ENCODE data around the gene ZNF714.

ZNF714 gene

GRCh38 chr19:21098291-21098690 is 16.3 kb downstream of the ZNF714 start:
- TF ChIP-seq Cebpa-rat (IDR thresholded peaks at IDR 0.05): no peak
- no peak overlapping the region for H3K27ac ChIP-seq
- no peaks in the 10 kb centered on the region for H4K20me1 ChIP-seq
- H3K9ac ChIP-seq: no peak overlapping the region
- H3K9me3 ChIP-seq: 0 out of 2 replicates have a peak, but pooled peaks cover 6% of the 10 kb centered on the region
- no peaks in the 10 kb centered on the region for H3K27me3 ChIP-seq
- peaks cover 51% of the 10 kb centered on the region for H3K36me3 ChIP-seq
- H3K4me1 ChIP-seq: no peaks in the 10 kb centered on the region
- no peak overlapping the region for H3K4me3 ChIP-seq
- no peak overlapping the region for H3K4me2 ChIP-seq

GRCh38 chr19:21101521-21102242 is 19.7 kb downstream of the ZNF714 start:
- H3K4me1 ChIP-seq: no peaks in the 10 kb centered on the region
- H3K9ac ChIP-seq: no peak overlapping the region
- H3K4me3 ChIP-seq: no peak overlapping the region
- no peaks in the 10 kb centered on the region for H4K20me1 ChIP-seq
- no peaks in the 10 kb centered on the region for H3K27me3 ChIP-seq
- no peak overlapping the region for H3K27ac ChIP-seq
- no peak overlapping the region for H3K4me2 ChIP-seq
- H3K36me3 ChIP-seq: peaks cover 52% of the 10 kb centered on the region
- no peak for TF ChIP-seq Cebpa-rat (IDR thresholded peaks at IDR 0.05)
- H3K9me3 ChIP-seq: peaks cover 20% of the 10 kb centered on the region

GRCh38 chr19:21109116-21109515 is 27.1 kb downstream of the ZNF714 start:
- Histone ChIP-seq H3K27ac (no peak overlapping the region), H3K27me3 (no peaks in the 10 kb centered on the region), H3K4me2 (no peak overlapping the region), H4K20me1 (no peaks in the 10 kb centered on the region), H3K9me3 (peaks cover 66% of the 10 kb centered on the region), H3K36me3 (peaks cover 72% of the 10 kb centered on the region), H3K9ac (no peak overlapping the region), H3K4me3 (no peak overlapping the region), H3K4me1 (no peaks in the 10 kb centered on the region)
- no peak for TF ChIP-seq Cebpa-rat (IDR thresholded peaks at IDR 0.05)

- peaks cover 71% of the 10 kb centered on the region for H3K36me3 ChIP-seq
Measured at GRCh38 chr19:21110183-21110582, 28.2 kb downstream of the ZNF714 start.

GRCh38 chr19:21115430-21115829 is 33.4 kb downstream of the ZNF714 start:
- H3K9me3 ChIP-seq: peaks cover 76% of the 10 kb centered on the region
- H3K9ac ChIP-seq: no peak overlapping the region
- H3K4me3 ChIP-seq: no peak overlapping the region
- no peaks in the 10 kb centered on the region for H3K4me1 ChIP-seq
- no peak overlapping the region for H3K27ac ChIP-seq
- H4K20me1 ChIP-seq: no peaks in the 10 kb centered on the region
- H3K36me3 ChIP-seq: peaks cover 73% of the 10 kb centered on the region
- TF ChIP-seq Cebpa-rat (IDR thresholded peaks at IDR 0.05): no peak
- no peaks in the 10 kb centered on the region for H3K27me3 ChIP-seq
- no peak overlapping the region for H3K4me2 ChIP-seq

More at GRCh38 chr19:21110183-21110582, 28.2 kb downstream of the ZNF714 start:
- no peak for TF ChIP-seq Cebpa-rat (IDR thresholded peaks at IDR 0.05)
- H3K27ac ChIP-seq: no peak overlapping the region
- no peaks in the 10 kb centered on the region for H3K27me3 ChIP-seq
- H3K4me2 ChIP-seq: no peak overlapping the region
- H3K4me3 ChIP-seq: no peak overlapping the region
- no peaks in the 10 kb centered on the region for H4K20me1 ChIP-seq
- peaks cover 66% of the 10 kb centered on the region for H3K9me3 ChIP-seq
- no peaks in the 10 kb centered on the region for H3K4me1 ChIP-seq
- H3K9ac ChIP-seq: no peak overlapping the region

GRCh38 chr19:21117041-21117907 is 35.3 kb downstream of the ZNF714 start:
- H3K4me2 ChIP-seq: no peak overlapping the region
- H4K20me1 ChIP-seq: no peaks in the 10 kb centered on the region
- peaks cover 70% of the 10 kb centered on the region for H3K36me3 ChIP-seq
- no peak overlapping the region for H3K9ac ChIP-seq
- no peak for TF ChIP-seq Cebpa-rat (IDR thresholded peaks at IDR 0.05)
- H3K4me3 ChIP-seq: no peak overlapping the region
- peaks cover 64% of the 10 kb centered on the region for H3K9me3 ChIP-seq
- H3K4me1 ChIP-seq: no peaks in the 10 kb centered on the region
- no peaks in the 10 kb centered on the region for H3K27me3 ChIP-seq
- no peak overlapping the region for H3K27ac ChIP-seq

- Histone ChIP-seq H4K20me1 (no peaks in the 10 kb centered on the region), H3K27ac (no peak overlapping the region), H3K27me3 (no peaks in the 10 kb centered on the region), H3K9ac (no peak overlapping the region), H3K4me2 (no peak overlapping the region), H3K4me1 (no peaks in the 10 kb centered on the region), H3K36me3 (peaks cover 10% of the 10 kb centered on the region), H3K4me3 (no peak overlapping the region), H3K9me3 (peaks cover 18% of the 10 kb centered on the region)
- no peak for TF ChIP-seq Cebpa-rat (IDR thresholded peaks at IDR 0.05)
Measured at GRCh38 chr19:21126078-21126477, 44.1 kb downstream of the ZNF714 start.

GRCh38 chr19:21127001-21127400 is 45.0 kb downstream of the ZNF714 start:
- no peak for TF ChIP-seq Cebpa-rat (IDR thresholded peaks at IDR 0.05)

GRCh38 chr19:21127898-21128297 is 45.9 kb downstream of the ZNF714 start:
- H4K20me1 ChIP-seq: no peaks in the 10 kb centered on the region
- no peak overlapping the region for H3K27ac ChIP-seq
- TF ChIP-seq Cebpa-rat (IDR thresholded peaks at IDR 0.05): no peak
- no peak overlapping the region for H3K4me2 ChIP-seq
- H3K9me3 ChIP-seq: peaks cover 11% of the 10 kb centered on the region
- H3K4me3 ChIP-seq: no peak overlapping the region
- 0 out of 2 replicates have a peak, but pooled peaks cover 1% of the 10 kb centered on the region for H3K36me3 ChIP-seq
- no peaks in the 10 kb centered on the region for H3K4me1 ChIP-seq
- no peak overlapping the region for H3K9ac ChIP-seq
- H3K27me3 ChIP-seq: no peaks in the 10 kb centered on the region

More at GRCh38 chr19:21127001-21127400, 45.0 kb downstream of the ZNF714 start:
- H3K4me1 ChIP-seq: no peaks in the 10 kb centered on the region
- H3K9ac ChIP-seq: no peak overlapping the region
- H4K20me1 ChIP-seq: no peaks in the 10 kb centered on the region
- H3K4me3 ChIP-seq: no peak overlapping the region
- peaks cover 10% of the 10 kb centered on the region for H3K36me3 ChIP-seq
- peaks cover 18% of the 10 kb centered on the region for H3K9me3 ChIP-seq
- H3K27ac ChIP-seq: no peak overlapping the region
- no peak overlapping the region for H3K4me2 ChIP-seq
- H3K27me3 ChIP-seq: no peaks in the 10 kb centered on the region

Measured in BLaER1 (cell line).